DOHH2 (cell line): ENCODE data around the gene TNFSF15.

Experiments used
- H3F3A ChIP-seq: fragments of 200-600 bp; sonication (generic), shearing (Covaris generic); 2 replicates; pipeline ENCODE4 v1.6.0; 2016; ENCODE audit warnings: antibody characterized with exemption, mild to moderate bottlenecking; ENCODE audit not compliant: control insufficient read depth, insufficient read depth
- H3K27ac ChIP-seq: fragments of 200-600 bp; sonication (generic); 2 replicates; pipeline ENCODE4 v1.5.1; 2014; ENCODE audit warnings: low read depth, mild to moderate bottlenecking, low read length, moderate library complexity
- H3K27me3 ChIP-seq: fragments of 200-600 bp; sonication (generic); 2 replicates; pipeline ENCODE4 v1.6.1; 2014; ENCODE audit warnings: mild to moderate bottlenecking, low read length, mixed read lengths; ENCODE audit not compliant: control insufficient read depth
- H3K36me3 ChIP-seq: fragments of 200-600 bp; sonication (generic); 2 replicates; pipeline ENCODE4 v1.6.1; 2014; ENCODE audit warnings: mild to moderate bottlenecking, low read length, moderate library complexity, mixed read lengths; ENCODE audit not compliant: control insufficient read depth
- H3K4me1 ChIP-seq: fragments of 200-600 bp; sonication (generic); 2 replicates; pipeline ENCODE4 v1.6.1; 2014; ENCODE audit warnings: mild to moderate bottlenecking, low read length, mixed read lengths; ENCODE audit not compliant: control insufficient read depth
- H3K4me2 ChIP-seq: fragments of 200-600 bp; sonication (generic); 2 replicates; pipeline ENCODE4 v1.6.0; 2014; ENCODE audit warnings: mild to moderate bottlenecking, low read length, moderate library complexity
- H3K4me3 ChIP-seq: fragments of 200-600 bp; sonication (generic); 2 replicates; pipeline ENCODE4 v1.5.1; 2014; ENCODE audit warnings: mild to moderate bottlenecking, low read length, mixed read lengths
- H3K79me2 ChIP-seq: fragments of 200-600 bp; sonication (generic); 2 replicates; pipeline ENCODE4 v1.6.1; 2014; ENCODE audit warnings: mild to moderate bottlenecking, low read length, mixed read lengths; ENCODE audit not compliant: control insufficient read depth
- H3K9me2 ChIP-seq: fragments of 200-600 bp; sonication (generic); replicated peaks from 2 replicates; pipeline ENCODE4 v1.6.1; 2014; ENCODE audit warnings: mild to moderate bottlenecking, low read length, mixed read lengths; ENCODE audit not compliant: control insufficient read depth
- H3K9me3 ChIP-seq: fragments of 200-600 bp; sonication (generic); 2 replicates; pipeline ENCODE4 v1.6.1; 2014; ENCODE audit warnings: antibody characterized with exemption, low read length, mixed read lengths; ENCODE audit not compliant: control insufficient read depth, insufficient read depth
- H4K20me1 ChIP-seq: fragments of 200-600 bp; sonication (generic); 2 replicates; pipeline ENCODE4 v1.6.0; 2014; ENCODE audit warnings: low read depth, mild to moderate bottlenecking, antibody characterized with exemption, low read length, moderate library complexity; ENCODE audit not compliant: control insufficient read depth, insufficient read depth
- CTCF ChIP-seq: fragments of 200-600 bp; sonication (generic); IDR thresholded peaks from one replicate; pipeline ENCODE4 v1.5.1; 2014; ENCODE audit warnings: antibody characterized with exemption, mild to moderate bottlenecking, low read depth, low read length; ENCODE audit not compliant: poor library complexity, severe bottlenecking
- EZH2phosphoT487 ChIP-seq: fragments of 200-600 bp; sonication (generic); IDR thresholded peaks from 2 replicates; pipeline ENCODE4 v1.6.1; 2017; ENCODE audit warnings: borderline replicate concordance, mild to moderate bottlenecking, antibody characterized with exemption, low read length, moderate library complexity, mixed read lengths

Gene TNFSF15

GRCh38 chr9:114779352-114779845 is 26.4 kb downstream of the TNFSF15 start:
- Histone ChIP-seq H3K27ac (no peak overlapping the region), H3K27me3 (no peaks in the 10 kb centered on the region)
- TF ChIP-seq EZH2phosphoT487: no peak
- TF ChIP-seq CTCF: no peak

GRCh38 chr9:114777821-114778609 is 27.8 kb downstream of the TNFSF15 start:
- Histone ChIP-seq H3K36me3 (no peaks in the 10 kb centered on the region), H3K9me2 (no peaks in the 10 kb centered on the region), H3K9me3 (no peaks in the 10 kb centered on the region), H4K20me1 (no peaks in the 10 kb centered on the region), H3K79me2 (no peaks in the 10 kb centered on the region), H3K27me3 (no peaks in the 10 kb centered on the region), H3F3A (no peaks in the 10 kb centered on the region), H3K4me1 (peaks cover 18% of the 10 kb centered on the region), H3K27ac (no peak overlapping the region), H3K4me2 (no peak overlapping the region), H3K4me3 (no peak overlapping the region)
- TF ChIP-seq EZH2phosphoT487: no peak
- no peak for TF ChIP-seq CTCF

More at GRCh38 chr9:114779352-114779845, 26.4 kb downstream of the TNFSF15 start:
- no peaks in the 10 kb centered on the region for H4K20me1 ChIP-seq
- no peaks in the 10 kb centered on the region for H3K9me2 ChIP-seq
- no peaks in the 10 kb centered on the region for H3K79me2 ChIP-seq
- H3K4me2 ChIP-seq: no peak overlapping the region
- no peaks in the 10 kb centered on the region for H3K36me3 ChIP-seq
- H3K4me3 ChIP-seq: no peak overlapping the region
- peaks cover 14% of the 10 kb centered on the region for H3K4me1 ChIP-seq
- no peaks in the 10 kb centered on the region for H3K9me3 ChIP-seq
- H3F3A ChIP-seq: no peaks in the 10 kb centered on the region

GRCh38 chr9:114776683-114777399 is 29.0 kb downstream of the TNFSF15 start:
- Histone ChIP-seq H4K20me1 (no peaks in the 10 kb centered on the region), H3F3A (no peaks in the 10 kb centered on the region)

More at GRCh38 chr9:114776683-114777399, 29.0 kb downstream of the TNFSF15 start:
- no peak overlapping the region for H3K4me3 ChIP-seq
- H3K4me2 ChIP-seq: no peak overlapping the region
- H3K27me3 ChIP-seq: no peaks in the 10 kb centered on the region
- no peak overlapping the region for H3K27ac ChIP-seq
- H3K4me1 ChIP-seq: peaks cover 18% of the 10 kb centered on the region
- H3K79me2 ChIP-seq: no peaks in the 10 kb centered on the region
- no peaks in the 10 kb centered on the region for H3K36me3 ChIP-seq
- no peaks in the 10 kb centered on the region for H3K9me2 ChIP-seq
- no peaks in the 10 kb centered on the region for H3K9me3 ChIP-seq
- TF ChIP-seq EZH2phosphoT487: no peak
- TF ChIP-seq CTCF: no peak
